IPS-18c (cell line): ENCODE results near the gene CGB2.
"Not testable (repeated sequence)": the region's sequence is repeated elsewhere in the genome, so short reads cannot be mapped to it uniquely, and the experiment has no call there.

ENCODE experiments used
- H3K4me3 ChIP-seq: 2 replicates; pipeline ENCODE4 v1.7.0; 2013; ENCODE audit warnings: low read depth, mild to moderate bottlenecking, low read length, moderate library complexity; ENCODE audit not compliant: insufficient read depth
- H3K9me3 ChIP-seq: one replicate; pipeline ENCODE4 v1.6.1; 2013; ENCODE audit warnings: mild to moderate bottlenecking, low read length, moderate library complexity; ENCODE audit not compliant: control insufficient read depth, insufficient read depth

The CGB2 gene

DNA sequence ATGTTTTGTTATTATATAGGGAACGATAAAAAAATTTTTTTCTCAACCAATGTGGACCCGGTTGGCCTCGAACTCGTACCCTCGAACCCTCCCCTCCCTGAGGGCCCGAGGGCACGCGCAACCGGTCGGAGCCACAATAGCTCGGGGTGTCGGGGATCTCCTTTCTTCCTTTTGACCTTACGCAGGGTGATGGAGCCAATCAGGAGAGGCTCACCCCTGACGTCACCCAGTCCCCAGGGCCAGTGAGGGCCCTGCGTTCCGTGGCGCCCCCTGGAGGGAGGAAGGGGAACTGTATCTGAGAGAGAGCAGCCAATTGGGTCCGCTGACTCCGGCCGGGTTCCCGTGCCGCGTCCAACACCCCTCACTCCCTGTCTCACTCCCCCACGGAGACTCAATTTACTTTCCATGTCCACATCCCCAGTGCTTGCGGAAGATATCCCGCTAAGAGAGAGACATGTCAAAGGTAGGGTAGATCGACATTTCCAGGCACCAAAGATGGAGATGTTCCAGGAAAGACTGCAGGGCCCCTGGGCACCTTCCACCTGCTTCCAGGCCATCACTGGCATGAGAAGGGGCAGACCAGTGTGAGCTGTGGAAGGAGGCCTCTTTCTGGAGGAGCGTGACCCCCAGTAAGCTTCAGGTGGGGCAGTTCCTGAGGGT, at the start of gene CGB2:
Gene CGB2 (plus strand): TSS at position 249 of the 660 bp plus-strand sequence. CDS start 206 bp downstream, at position 455.
- not testable (repeated sequence) for H3K9me3 ChIP-seq, H3K4me3 ChIP-seq

DNA sequence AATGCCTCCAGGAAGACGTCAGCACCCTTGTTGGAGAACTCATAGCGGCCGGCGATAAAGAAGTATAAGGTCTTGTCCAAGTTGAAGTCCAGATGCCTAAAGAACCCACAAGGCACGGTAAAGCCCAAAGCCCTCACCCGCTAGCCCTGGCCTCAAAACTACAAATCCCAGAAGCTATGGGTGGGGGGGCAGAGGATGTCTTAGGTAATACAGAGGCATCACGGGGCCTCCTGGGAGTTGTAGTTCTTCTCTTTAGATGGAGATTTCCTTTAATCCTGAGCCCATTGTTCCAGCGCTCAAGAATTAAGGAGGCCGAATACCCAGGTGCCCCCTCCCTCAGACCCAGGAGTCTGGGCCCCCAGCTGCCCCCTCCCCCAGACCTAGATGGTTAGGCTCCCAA, 49.4 kb upstream of the CGB2 start:
- no peak overlapping the region for H3K4me3 ChIP-seq
- no peaks in the 10 kb centered on the region for H3K9me3 ChIP-seq

DNA sequence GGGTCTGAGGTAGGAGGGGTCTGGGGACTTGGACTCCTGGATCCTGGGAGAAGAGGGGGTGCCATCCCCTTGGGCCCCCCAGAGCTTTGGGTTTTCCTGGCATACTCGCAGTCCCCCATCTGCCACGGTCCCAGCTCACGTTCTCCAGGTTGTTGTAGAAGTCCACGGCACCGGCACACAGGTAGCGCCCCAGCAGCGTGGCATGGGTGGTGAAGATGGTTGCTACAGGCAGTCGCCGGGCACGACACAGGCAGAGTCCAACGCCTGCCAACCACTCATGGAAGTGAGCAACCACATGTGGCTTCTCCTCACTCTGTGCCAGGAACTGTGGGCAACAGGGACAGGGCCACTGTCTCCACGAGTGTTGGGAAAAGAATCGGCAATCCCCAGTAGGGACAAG, 46.0 kb upstream of the CGB2 start:
- no peak overlapping the region for H3K4me3 ChIP-seq
- H3K9me3 ChIP-seq, result no peaks in the 10 kb centered on the region

DNA sequence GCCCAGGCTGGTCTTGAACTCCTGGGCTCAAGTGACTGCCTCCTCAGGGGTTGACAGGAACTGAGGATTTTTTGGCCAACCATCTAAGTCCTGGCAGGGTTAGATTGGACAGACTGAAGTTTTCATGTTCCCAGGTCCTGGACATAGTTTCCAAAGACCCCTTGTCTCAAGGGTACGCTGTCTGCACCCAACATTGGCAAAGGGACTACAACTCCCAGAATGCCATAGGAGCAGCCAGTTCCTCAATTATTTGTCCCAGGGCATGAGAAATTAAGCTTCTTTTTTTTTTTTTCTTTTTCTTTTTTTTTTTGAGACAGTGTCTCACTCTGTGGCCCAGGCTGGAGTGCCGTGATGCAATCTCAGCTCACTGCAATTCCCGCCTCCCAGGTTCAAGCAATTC, 45.5 kb upstream of the CGB2 start:
- Histone ChIP-seq H3K4me3 (no peak overlapping the region), H3K9me3 (no peaks in the 10 kb centered on the region)

DNA sequence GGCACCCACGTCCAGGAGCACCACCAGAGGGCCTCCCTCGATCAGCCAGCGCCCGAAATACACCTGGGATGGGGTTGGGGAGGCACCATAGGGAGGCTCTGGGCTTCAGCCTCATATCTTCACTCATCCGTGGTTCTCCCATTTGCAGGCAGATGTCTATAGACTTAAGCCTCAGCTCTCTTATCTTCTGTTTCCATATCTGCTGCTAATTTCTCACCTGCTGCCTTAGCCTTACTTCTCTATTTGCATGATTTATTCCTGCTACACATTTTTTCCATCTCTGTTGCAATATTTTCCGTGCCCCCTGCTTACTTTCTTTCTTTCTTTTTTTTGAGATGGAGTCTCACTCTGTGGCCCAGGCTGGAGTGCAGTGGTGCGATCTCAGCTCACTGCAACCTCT, 44.4 kb upstream of the CGB2 start:
- no peak overlapping the region for H3K4me3 ChIP-seq
- no peaks in the 10 kb centered on the region for H3K9me3 ChIP-seq

DNA sequence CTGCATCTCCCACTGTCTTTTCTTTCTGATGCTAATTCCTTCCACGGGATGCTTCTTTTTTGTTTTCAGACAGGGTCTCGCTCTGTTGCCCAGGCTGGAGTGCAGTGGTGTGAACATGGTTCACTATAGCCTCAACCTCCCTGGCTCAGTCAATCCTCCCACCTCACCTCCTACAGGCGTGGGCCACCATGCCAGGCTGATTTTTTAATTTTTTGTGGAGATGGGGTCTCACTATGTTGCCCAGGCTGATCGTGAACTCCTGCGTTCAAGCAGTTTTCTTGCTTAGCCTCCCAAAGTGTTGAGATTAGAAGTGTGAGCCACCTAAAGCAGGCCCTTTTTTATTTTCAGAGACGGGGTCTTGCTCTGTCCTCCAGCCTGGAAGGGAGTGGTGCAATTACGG, 43.4 kb upstream of the CGB2 start:
- Histone ChIP-seq H3K9me3 (no peaks in the 10 kb centered on the region), H3K4me3 (no peak overlapping the region)

DNA sequence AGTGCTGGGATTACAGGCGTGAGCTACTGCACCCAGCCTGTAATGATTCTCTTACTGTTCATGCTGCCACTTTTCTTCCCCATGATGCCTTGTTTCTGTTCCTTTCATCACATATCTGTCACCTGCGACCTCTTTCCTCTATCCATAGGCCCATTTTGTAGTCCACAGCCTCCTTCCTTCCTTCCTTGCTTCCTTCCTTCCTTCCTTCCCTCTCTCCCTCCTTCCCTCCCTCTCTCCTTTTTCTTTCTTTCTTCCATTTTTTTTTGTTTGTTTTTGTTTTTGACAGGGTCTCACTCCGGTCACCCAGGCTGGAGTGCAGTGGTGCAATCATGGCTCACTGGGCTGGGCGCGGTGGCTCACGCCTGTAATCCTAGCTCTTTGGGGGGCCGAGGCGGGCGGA, 42.8 kb upstream of the CGB2 start:
- no peaks in the 10 kb centered on the region for H3K9me3 ChIP-seq
- H3K4me3 ChIP-seq, result no peak overlapping the region

DNA sequence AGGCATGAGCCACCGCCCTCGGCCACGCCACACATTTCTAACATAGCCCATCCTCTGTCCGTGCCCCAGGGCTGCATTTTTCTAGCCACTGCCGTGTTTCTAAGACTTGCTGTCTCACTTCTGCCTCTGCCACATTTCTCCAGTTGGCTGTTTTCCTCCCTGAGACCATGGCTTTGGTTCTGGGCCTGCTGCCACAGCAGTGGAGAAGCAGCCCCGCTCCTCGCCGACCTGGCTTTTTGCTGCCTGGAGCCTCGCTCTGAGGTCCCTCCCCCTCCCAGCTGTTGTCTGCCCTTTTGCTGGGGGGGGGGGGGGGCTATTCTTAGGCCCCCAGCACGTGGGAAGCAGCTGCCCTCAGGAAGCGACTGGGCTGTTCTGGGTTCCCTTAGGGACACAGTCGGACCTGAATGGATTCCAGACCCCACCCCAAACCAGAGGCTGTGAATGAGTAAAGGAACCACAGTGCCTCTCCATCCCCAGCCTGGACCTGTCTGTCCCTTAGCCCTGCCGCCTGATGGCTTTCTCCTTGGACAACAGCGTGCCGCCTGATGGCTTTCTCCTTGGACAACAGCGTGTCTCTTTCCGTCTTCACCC, 41.9 kb upstream of the CGB2 start:
- no peaks in the 10 kb centered on the region for H3K9me3 ChIP-seq
- H3K4me3 ChIP-seq, result no peak overlapping the region

DNA sequence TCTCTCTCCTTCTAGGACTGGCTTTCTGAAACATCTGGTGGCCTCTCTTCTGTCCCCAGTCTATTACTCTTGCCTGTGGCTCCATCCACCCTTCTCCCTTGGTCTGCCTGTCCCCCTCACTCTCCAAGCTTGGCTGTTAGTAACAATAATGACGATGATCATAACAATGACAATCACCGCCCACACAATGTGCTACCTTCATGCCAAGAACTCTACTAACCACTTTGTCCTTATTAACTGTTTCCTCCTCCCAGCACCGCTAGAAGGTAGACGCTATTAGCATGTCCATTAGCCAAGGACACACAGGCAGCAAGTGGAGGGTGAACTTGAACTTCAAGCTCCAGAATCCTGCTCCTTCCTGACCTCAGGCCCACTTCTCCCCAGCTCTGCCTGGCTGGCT, 41.3 kb upstream of the CGB2 start:
- no peak overlapping the region for H3K4me3 ChIP-seq

DNA sequence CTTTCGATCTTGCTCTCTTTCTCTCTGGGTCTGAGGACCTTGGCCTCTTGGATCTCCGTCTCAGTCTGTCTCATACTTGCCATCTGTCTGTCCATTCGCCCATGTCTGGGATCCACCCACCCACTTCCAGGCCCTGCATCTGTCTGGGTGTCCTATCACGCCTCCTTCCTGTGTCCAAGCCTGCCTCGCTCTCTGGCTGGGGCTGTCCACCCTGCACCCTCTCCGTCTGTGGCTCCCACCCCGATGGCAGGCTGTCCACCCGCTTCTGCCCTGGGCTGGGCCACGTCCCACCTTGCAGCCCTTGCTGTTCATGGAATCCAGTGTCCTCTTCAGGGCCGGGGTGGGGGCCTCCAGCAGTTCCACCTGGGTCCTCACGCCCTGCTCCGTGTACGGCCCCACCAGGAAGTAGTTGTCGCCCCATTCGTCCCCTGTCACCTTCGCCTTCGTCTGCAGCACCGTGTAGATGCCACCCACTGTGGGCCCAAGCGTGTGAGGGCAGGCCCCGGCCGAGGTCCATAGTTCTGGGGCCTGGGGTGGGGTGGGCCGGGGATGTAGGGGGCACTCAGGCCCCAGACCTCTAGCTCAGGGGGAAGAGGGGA, 40.6 kb upstream of the CGB2 start:
- Histone ChIP-seq H3K4me3 (no peak overlapping the region), H3K9me3 (no peaks in the 10 kb centered on the region)

More for the DNA sequence above, 41.3 kb upstream of the CGB2 start:
- H3K9me3 ChIP-seq, result no peaks in the 10 kb centered on the region

DNA sequence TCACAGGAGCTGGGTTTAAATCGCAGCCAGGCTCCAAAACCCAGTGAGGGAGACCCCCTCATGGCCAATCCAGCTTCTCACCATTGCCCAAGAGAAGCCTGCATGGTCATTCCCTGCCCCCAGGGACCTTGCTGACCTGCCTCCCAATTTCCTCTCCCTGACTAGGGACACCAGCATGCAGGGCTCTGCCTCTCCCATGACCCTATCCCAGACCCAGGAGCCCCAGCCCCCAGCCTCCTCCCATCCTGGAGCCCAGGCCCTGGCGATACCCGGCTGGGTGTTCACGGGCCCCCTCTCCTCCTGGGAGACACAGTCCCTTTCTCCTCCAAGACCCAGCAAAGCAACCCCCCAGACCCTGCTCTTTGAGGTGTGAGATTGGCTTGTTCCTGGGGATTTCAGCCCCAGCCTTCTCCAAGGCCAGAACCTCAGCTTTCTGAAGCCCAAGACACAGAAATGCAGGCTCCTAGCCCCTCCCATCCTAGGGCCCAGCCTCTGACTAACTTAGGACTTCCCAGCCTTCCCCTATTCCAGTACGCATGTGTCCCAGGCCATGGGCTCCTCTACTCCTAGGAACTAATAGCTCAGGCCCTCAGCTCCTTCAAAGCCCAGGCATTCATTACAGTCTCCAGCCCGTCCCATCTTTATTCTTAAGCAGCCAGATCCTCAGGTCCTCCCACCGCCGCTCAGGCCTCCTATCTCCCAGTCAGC, 39.7 kb upstream of the CGB2 start:
- H3K9me3 ChIP-seq, result no peaks in the 10 kb centered on the region

DNA sequence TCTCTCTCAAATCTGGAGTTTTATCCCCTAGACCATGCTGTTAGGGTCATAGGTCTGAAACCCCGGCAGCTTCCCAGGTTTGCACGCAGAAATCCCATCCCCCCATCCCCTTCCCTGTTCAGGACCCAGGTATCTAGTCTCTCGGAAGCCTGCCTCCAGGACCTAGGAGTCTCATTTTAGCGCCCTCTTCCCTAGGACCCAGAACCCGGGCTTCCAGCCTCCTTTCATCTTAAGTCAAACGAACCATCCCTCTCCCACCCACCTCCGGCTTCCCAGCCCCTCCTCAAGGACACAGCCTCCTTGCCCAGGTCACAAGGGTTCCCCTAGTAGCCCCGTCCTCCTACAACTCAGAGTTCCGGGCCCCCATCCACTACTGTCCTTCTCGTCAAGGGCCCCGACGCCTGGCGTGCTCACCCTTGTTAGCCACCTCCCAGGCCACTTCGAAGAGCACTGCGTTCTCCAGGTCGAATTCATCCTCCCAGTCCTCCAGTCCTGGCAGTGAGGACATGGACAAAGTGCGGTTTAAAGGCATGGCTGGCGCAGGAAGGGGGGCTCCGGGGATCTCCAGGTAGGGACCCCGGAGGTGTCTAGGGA, 39.0 kb upstream of the CGB2 start:
- H3K9me3 ChIP-seq, result no peaks in the 10 kb centered on the region
- H3K4me3 ChIP-seq, result peak overlapping the region; percentile 95

More for the DNA sequence above, 39.7 kb upstream of the CGB2 start:
- peak overlapping the region; percentile 95 for H3K4me3 ChIP-seq

DNA sequence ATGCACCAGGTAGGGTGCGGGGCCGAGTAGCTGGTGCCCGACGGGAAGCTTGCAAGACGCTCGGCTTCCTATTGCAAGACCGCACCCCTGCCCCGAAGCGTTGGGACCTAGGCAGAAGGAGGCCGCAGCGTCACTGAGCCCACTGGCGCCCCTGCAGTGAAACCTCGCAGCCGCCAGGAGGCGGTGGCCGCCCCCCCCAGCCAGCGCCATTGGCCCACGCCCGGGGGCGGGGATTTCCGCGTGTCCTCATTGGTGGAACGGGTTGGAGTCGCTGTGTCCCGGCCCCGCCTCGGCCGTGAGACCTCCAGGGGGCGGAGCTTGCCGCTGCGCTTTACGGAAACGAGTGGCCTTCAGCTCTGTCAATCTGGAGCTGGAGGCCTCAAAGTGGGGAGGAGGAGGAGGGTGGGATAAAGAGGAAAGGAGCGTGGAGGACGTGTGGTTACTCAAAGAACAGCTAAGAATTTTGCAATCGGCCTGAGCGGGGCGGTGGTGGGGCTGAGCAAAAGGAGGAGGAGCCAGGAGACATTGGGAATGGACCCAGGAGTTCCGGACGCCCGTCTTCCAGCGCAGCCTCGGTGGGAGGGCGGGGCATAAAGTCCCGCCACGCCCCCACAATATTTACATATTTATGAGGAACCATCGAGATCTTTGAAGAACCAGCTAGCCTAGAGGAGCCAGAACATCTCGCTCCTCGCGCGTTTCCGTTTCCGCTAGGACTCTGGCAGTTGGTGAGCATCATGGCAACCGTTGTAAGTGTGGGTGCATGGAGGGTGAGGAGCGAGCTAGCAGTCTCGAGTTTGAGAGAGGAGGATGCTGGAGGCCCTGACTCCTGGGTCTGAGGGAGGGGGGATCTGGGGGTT, 38.3 kb upstream of the CGB2 start, which contains the start of the genes GYS1 and RUVBL2:
Gene GYS1 (minus strand): TSS at position 135 of the 860 bp plus-strand sequence. CDS start 197 bp downstream, outside the sequence.
Gene RUVBL2 (plus strand): TSS at position 713 of the 860 bp plus-strand sequence. CDS start 25 bp downstream, at position 738.
- H3K9me3 ChIP-seq, result no peaks in the 10 kb centered on the region
- H3K4me3 ChIP-seq, result peak within 1 kb of the TSS; percentile 95

DNA sequence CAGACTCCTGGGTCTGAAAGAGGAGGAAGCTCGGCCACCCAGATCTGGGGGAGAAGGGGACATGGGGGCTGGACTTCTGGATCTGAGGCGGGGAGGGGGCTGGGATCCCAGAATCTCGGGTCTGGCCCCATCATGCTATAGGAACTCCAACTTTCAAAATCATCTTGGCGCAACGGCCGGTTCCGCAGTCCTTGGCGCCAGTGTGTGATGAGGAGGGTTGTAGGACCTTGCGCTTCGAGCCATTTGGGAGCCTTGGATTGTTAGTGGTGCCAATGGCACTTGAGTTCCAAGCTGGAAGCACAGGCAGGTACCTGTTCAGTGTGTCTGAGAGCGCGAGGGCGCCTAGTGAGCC, 37.7 kb upstream of the CGB2 start:
- Histone ChIP-seq H3K9me3 (no peaks in the 10 kb centered on the region), H3K4me3 (peak overlapping the region; percentile 87)

DNA sequence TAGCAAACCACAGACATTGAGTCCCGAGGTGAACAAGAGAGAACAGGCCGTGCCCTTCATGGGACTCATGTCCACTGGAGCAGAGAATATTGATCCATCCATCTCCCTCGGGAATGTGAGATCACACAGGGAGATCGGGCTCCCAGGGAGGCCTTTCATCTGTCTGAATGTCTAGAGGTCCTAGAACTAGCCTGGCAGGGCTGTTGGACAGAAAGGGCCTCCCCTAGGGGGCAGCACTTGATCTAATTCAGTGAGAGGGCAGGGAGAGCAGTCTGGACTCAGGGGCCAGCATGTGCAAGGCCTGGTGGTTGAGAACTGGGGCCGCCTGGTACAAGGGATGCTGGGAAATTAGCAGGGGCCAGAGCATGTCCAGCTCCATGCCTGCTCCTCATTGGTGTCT, 33.7 kb upstream of the CGB2 start:
- H3K9me3 ChIP-seq, result no peaks in the 10 kb centered on the region
- H3K4me3 ChIP-seq, result no peak overlapping the region

DNA sequence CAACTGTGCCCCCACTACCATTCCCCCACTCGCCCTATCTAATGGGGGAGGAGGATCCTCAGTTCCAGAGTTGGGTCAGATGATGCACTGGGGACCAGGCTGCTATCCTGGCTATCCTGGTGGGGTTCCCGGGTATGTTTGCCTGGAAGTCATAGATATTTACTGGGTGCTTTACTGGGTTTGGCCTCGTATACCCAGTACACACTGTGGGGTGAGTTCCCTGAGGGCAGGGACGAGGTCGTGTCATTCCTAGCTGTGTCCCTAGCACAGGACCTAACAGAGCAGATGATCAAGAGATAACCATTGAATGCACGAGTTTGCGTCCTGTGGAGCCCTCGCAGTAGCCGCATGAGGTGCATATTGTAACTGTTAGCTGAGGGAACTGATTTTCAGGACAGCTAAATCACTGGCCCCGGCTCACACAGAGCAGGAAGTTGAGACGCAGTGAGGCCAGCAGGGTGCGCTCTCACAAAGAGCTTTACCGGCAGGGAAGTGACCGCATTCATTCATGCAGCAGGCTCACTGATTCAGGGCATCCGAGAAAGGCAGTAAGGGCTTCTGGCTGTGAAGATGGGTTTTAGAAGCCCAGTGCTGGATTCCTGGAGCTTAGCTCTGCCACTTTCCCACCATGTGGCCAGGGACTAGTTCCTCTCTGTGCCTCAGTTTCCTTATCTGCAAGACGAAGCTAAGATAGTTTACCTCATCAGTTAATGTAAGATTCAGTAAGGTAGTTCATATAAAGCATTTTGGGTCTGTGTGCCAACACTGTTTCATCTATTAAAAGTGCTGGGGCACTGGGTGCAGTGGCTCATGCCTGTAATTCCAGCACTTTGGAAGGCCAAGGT, 32.0 kb upstream of the CGB2 start:
- Histone ChIP-seq H3K9me3 (no peaks in the 10 kb centered on the region), H3K4me3 (no peak overlapping the region)
